DND-41 (cell line): ENCODE results near the gene ZFAND6.

Experiments used
- ATAC-seq: fragments of 200-7000 bp; cut with Tn5 transposase; 3 replicates; pipeline ENCODE4 v1.9.1; 2021; ENCODE audit warnings: low read depth; ENCODE audit not compliant: insufficient read depth
- DNase-seq: peaks from one replicate; pipeline ENCODE4 v3.0.0-alpha.2; 2020
- H2AFZ ChIP-seq: 2 replicates; pipeline ENCODE4 v1.6.0; 2012; ENCODE audit warnings: low read depth, low read length
- H3K27ac ChIP-seq: 2 replicates; pipeline ENCODE4 v1.5.1; 2012; ENCODE audit warnings: low read length, inconsistent platforms
- H3K27me3 ChIP-seq: fragments of 200-600 bp; sonication (generic); 2 replicates; pipeline ENCODE4 v1.6.0; 2012; ENCODE audit warnings: low read length, mild to moderate bottlenecking, inconsistent platforms; ENCODE audit not compliant: insufficient read depth, poor library complexity
- H3K36me3 ChIP-seq: 2 replicates; pipeline ENCODE4 v1.5.1; 2012; ENCODE audit warnings: low read length, inconsistent platforms; ENCODE audit not compliant: insufficient read depth
- H3K4me1 ChIP-seq: 2 replicates; pipeline ENCODE4 v1.5.1; 2012; ENCODE audit warnings: mild to moderate bottlenecking, low read length; ENCODE audit not compliant: insufficient read depth
- H3K4me2 ChIP-seq: 2 replicates; pipeline ENCODE4 v1.6.0; 2012; ENCODE audit warnings: mild to moderate bottlenecking, moderate library complexity, low read length, inconsistent platforms; ENCODE audit not compliant: insufficient read depth
- H3K4me3 ChIP-seq, 2 experiments: fragments of 200-600 bp in 1 of 2; shearing (Covaris generic) in 1 of 2; 2 replicates each; pipeline ENCODE4 v1.5.1; 2012 to 2016; ENCODE audit warnings: inconsistent platforms in 2 of 2, low read length in 2 of 2, mild to moderate bottlenecking in 2 of 2, low read depth in 1 of 2, moderate library complexity in 1 of 2
- H3K79me2 ChIP-seq: 2 replicates; pipeline ENCODE4 v1.6.0; 2012; ENCODE audit warnings: low read length, inconsistent platforms; ENCODE audit not compliant: insufficient read depth
- H3K9ac ChIP-seq: 2 replicates; pipeline ENCODE4 v1.6.0; 2012; ENCODE audit warnings: low read depth, mild to moderate bottlenecking, inconsistent platforms, low read length, moderate library complexity
- H3K9me3 ChIP-seq: 2 replicates; pipeline ENCODE4 v1.5.1; 2012; ENCODE audit warnings: low read length, moderate library complexity, mild to moderate bottlenecking, inconsistent platforms; ENCODE audit not compliant: insufficient read depth, severe bottlenecking
- H4K20me1 ChIP-seq: 2 replicates; pipeline ENCODE4 v1.6.0; 2012; ENCODE audit warnings: low read length; ENCODE audit not compliant: insufficient read depth
- CTCF ChIP-seq: IDR thresholded peaks from 2 replicates; pipeline ENCODE4 v1.5.1; 2012; ENCODE audit warnings: borderline replicate concordance, low read length, moderate library complexity, mild to moderate bottlenecking; ENCODE audit not compliant: poor library complexity, severe bottlenecking; ENCODE audit errors: extremely low read depth
- EZH2 ChIP-seq: IDR thresholded peaks from 3 replicates; pipeline ENCODE4 v1.6.1; 2012; ENCODE audit warnings: borderline replicate concordance, low read depth, mild to moderate bottlenecking, moderate library complexity, low read length, inconsistent platforms; ENCODE audit not compliant: severe bottlenecking

Gene ZFAND6

GRCh38 chr15:80107204-80107603 lies 47.7 kb downstream of the ZFAND6 start:
- Histone ChIP-seq H3K4me3 (no peak overlapping the region), H4K20me1 (peaks cover 28% of the 10 kb centered on the region; the same call in 1 of the 2 replicates), H3K36me3 (no peaks in the 10 kb centered on the region), H3K9ac (no peak overlapping the region), H3K27ac (no peak overlapping the region), H3K4me2 (no peak overlapping the region), H3K4me1 (no peaks in the 10 kb centered on the region), H3K79me2 (peaks cover 57% of the 10 kb centered on the region), H3K27me3 (no peaks in the 10 kb centered on the region), H3K9me3 (no peaks in the 10 kb centered on the region), H2AFZ (no peak overlapping the region)
- no peak for ATAC-seq
- TF ChIP-seq CTCF (no peak), EZH2 (no peak)
- DNase-seq = no peak

GRCh38 chr15:80107774-80108173 lies 48.3 kb downstream of the ZFAND6 start:
- TF ChIP-seq EZH2 = no peak
- TF ChIP-seq CTCF = no peak
- Histone ChIP-seq H3K27me3 (no peaks in the 10 kb centered on the region), H3K79me2 (peaks cover 55% of the 10 kb centered on the region), H3K4me3 (no peak overlapping the region), H3K9ac (no peak overlapping the region), H4K20me1 (peaks cover 27% of the 10 kb centered on the region; the same call in 1 of the 2 replicates), H3K4me1 (no peaks in the 10 kb centered on the region), H3K9me3 (no peaks in the 10 kb centered on the region), H3K4me2 (no peak overlapping the region), H2AFZ (no peak overlapping the region), H3K36me3 (no peaks in the 10 kb centered on the region), H3K27ac (no peak overlapping the region)
- ATAC-seq (no peak), DNase-seq (no peak)

- H3K79me2 ChIP-seq = peaks cover 53% of the 10 kb centered on the region
Observed at GRCh38 chr15:80109388-80109787, 49.9 kb downstream of the ZFAND6 start.

More at GRCh38 chr15:80109388-80109787, 49.9 kb downstream of the ZFAND6 start:
- peaks cover 30% of the 10 kb centered on the region; the same call in 1 of the 2 replicates for H4K20me1 ChIP-seq
- no peaks in the 10 kb centered on the region for H3K9me3 ChIP-seq
- H2AFZ ChIP-seq = no peak overlapping the region
- no peak overlapping the region for H3K27ac ChIP-seq
- ATAC-seq = no peak
- no peak overlapping the region for H3K9ac ChIP-seq
- no peaks in the 10 kb centered on the region for H3K4me1 ChIP-seq
- no peaks in the 10 kb centered on the region for H3K27me3 ChIP-seq
- H3K4me2 ChIP-seq = no peak overlapping the region
- TF ChIP-seq CTCF (no peak), EZH2 (no peak)
- H3K4me3 ChIP-seq = no peak overlapping the region
- no peak for DNase-seq
- H3K36me3 ChIP-seq = no peaks in the 10 kb centered on the region
